GM19035 (cell line): ENCODE measurements around the gene SPINT4.
"Not testable (repeated sequence)": the region's sequence is repeated elsewhere in the genome, so short reads cannot be mapped to it uniquely, and the experiment has no call there.

Source experiments
- ATAC-seq: cut with Tn5 transposase; IDR thresholded peaks from one replicate; pipeline ENCODE4 v1.9.1; 2021; ENCODE audit not compliant: unreplicated experiment

SPINT4 gene

DNA sequence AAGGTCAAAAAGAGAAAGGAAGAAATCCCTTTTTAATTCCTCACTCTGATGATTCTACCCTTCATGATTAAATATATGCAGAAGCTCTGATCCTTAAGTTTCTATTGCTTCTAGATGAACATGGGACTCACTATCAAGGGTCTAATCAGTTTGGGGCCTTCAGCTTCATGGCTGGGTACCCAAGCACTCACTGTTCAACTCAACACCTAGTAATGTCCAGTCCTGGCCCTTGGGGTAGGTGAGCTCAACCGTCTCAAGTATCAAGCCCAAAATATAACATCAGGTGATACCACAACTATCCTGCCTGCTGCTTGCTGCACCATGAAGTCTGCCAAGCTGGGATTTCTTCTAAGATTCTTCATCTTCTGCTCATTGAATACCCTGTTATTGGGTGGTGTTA is at the start of gene SPINT4:
Gene SPINT4 (plus strand): TSS at position 301 of the 400 bp plus-strand sequence. CDS start 21 bp downstream, at position 322.
- ATAC-seq, result no peak

DNA sequence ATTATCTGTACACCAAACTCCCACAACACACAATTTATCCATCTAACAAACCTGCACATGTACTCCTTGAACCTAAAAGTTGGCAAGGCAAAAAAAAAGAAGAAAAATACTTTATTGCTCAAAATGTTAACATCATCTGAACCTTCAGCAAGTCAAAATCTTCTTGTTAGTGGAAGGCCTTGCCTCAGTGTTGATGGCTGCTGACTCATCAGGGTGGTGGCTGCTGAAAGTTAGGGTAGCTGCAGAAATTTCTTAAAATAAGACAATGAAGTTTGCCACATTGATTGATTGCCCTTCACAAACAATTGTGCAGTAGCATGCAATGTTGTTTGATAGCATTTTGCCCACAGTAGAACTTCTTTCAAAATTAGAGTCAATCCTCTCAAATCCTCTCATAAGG is 49.4 kb upstream of the SPINT4 start:
- no peak for ATAC-seq

- ATAC-seq, result no peak
Observed at GRCh38 chr20:45679650-45680049, 42.5 kb upstream of the SPINT4 start.

- no peak for ATAC-seq
Observed at GRCh38 chr20:45685896-45686295, 36.3 kb upstream of the SPINT4 start.

DNA sequence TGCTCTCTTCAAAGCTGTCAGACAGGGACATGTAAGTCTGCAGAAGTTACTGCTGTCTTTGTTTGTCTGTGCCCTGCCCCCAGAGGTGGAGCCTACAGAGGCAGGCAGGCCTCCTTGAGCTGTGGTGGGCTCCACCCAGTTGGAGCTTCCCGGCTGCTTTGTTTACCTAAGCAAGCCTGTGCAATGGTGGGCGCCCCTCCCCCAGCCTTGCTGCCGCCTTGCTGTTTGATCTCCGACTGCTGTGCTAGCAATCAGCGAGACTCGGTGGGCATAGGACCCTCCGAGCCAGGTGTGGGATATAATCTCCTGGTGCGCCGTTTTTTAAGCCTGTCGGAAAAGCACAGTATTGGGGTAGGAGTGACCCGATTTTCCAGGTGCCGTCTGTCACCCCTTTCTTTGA is 28.8 kb upstream of the SPINT4 start:
- ATAC-seq, result not testable (repeated sequence)

GRCh38 chr20:45695496-45695895 is 26.7 kb upstream of the SPINT4 start:
- no peak for ATAC-seq

- no peak for ATAC-seq
Observed at GRCh38 chr20:45701104-45701503, 21.0 kb upstream of the SPINT4 start.

- no peak for ATAC-seq
Observed at GRCh38 chr20:45701873-45702272, 20.3 kb upstream of the SPINT4 start, which contains the start of gene WFDC13. Gene WFDC13, plus strand, starts transcription at chr20:45702038. Its CDS starts 86 bp downstream, at chr20:45702124.

DNA sequence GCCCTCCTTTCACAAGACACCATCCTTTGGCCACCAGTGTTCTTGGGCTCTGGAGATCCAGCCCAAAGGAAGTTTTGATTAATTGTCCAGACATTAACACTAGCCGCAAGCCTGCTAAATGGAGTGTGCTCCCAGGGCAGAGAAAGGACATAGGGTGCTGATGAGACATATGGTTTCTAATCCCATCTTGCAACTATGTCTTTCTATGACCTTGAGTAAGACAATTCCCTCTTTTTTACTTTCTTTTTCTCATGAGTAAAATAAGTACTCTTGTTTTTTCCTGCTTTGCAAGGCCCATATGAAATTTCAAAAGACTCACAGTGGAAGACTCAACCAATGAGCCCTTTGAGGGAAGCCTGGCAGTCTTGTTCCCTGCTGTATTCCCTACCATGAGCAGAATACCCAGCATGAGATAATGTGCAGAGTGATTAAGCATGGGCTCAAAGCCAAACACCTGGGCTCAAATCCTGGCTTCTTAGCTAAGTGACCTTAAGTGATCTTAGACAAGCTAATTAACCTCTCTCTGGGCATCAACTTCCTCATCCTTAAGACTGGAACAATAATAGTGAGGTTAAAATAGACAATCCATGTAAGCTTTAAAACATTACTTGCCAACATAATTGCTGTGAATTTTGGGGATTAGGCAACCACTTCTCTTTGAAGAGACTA is 17.0 kb upstream of the SPINT4 start, which contains the start of gene WFDC10B:
Gene WFDC10B (minus strand): TSS at position 51 of the 669 bp plus-strand sequence. CDS start 19,027 bp downstream, outside the sequence.
- no peak for ATAC-seq

GRCh38 chr20:45716141-45716688 is 5.9 kb upstream of the SPINT4 start:
- not testable (repeated sequence) for ATAC-seq

- ATAC-seq, result no peak
Observed at GRCh38 chr20:45725134-45725533, 3.0 kb downstream of the SPINT4 start.

- no peak for ATAC-seq
Observed at GRCh38 chr20:45727044-45727443, 4.9 kb downstream of the SPINT4 start.

DNA sequence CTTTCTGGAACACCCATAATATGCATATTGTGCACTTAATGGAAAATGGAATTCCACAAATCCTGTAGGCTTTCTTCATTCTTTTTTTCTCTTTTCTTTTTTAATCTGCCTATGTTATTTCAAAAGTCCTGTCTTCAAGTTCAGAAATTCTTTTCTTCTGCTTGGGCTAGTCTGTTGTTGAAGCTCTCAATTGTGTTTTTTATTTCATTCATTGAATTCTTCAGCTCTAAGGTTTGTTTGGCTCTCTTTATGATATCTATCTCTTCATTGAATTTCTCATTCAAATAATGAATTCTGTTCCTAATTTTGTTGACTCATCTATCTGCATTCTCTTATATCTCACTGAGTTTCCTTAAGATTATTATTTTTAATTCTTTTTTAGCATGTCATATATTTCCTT is 10.1 kb downstream of the SPINT4 start:
- no peak for ATAC-seq

GRCh38 chr20:45735552-45735951 is 13.4 kb downstream of the SPINT4 start:
- ATAC-seq, result no peak

- no peak for ATAC-seq
Observed at GRCh38 chr20:45735988-45736387, 13.8 kb downstream of the SPINT4 start.

GRCh38 chr20:45742596-45742995 is 20.4 kb downstream of the SPINT4 start:
- ATAC-seq, result no peak

DNA sequence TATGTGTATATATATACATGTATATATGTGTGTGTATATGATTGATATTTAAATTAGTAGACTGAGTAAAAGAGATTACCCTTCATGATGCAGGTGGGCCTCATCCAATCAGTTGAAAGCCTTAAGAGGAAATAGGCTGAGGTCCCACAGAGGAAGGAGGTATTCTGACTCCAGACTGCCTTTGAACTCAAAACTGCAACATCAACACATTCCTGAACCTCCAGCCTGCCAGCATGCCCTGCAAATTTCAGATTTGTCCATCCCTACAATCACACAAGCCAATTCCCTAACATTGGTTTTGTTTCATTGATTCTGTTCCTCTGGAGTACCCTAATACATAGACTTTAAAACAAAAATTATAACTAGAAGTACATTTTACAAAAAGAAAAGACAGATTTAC is 22.9 kb downstream of the SPINT4 start:
- ATAC-seq, result no peak

DNA sequence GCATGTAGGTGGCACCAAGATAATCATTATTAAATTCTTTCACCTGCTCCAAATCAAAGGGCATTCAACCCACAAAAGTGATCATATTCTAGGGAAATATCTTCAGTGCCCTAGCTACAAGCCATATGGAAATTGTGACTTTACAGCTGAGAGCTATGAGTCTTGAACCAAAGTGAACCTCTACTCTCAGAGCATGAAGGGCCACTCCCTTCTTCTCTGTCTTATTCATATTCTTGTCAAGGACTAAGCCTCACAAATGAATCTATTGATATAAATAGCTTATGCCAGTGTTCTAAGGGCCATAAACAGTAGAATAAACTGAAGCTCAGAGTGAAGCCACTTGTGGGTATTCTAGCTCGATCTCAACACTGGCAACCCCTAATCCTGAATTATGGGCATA is 29.6 kb downstream of the SPINT4 start:
- no peak for ATAC-seq

DNA sequence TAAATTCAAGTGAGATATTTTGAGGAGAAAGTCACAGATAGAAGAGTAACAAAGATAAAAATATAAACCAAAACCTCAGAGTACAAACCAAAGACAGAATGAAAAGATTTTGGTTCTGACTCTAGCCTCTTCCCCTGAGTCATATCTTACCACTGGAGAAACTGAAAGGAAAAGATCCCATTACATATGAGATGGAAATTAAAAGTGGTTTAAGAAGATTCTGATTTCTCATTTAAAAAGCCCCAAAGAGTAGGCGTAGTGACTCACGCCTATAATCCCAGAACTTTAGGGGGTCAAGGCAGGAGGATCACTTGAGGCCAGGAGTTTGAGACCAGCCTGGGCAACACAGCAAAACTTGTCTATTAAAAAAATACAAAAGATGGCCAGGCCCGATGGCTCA is 30.6 kb downstream of the SPINT4 start:
- ATAC-seq, result no peak

DNA sequence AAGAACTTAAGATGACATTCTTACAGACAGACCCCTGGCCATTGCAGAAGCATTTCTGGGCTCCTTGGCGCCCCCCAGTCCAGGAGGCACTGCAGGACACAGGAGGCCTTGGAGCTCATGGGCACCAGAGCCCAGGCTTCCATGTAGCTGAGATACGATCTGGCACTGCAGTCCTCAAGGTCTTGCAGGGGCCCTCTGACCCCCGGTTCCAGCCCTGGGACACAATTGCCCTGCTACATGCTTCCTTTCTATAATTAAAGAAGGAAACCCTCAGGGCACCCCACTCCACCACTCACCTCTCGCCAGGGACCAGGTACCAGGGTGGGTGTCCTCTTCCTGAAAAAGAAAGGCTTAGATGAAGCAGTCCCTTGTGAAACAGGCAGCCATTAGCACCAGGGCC is 35.9 kb downstream of the SPINT4 start:
- ATAC-seq, result no peak

- not testable (repeated sequence) for ATAC-seq
Observed at GRCh38 chr20:45759921-45760320, 37.8 kb downstream of the SPINT4 start.

DNA sequence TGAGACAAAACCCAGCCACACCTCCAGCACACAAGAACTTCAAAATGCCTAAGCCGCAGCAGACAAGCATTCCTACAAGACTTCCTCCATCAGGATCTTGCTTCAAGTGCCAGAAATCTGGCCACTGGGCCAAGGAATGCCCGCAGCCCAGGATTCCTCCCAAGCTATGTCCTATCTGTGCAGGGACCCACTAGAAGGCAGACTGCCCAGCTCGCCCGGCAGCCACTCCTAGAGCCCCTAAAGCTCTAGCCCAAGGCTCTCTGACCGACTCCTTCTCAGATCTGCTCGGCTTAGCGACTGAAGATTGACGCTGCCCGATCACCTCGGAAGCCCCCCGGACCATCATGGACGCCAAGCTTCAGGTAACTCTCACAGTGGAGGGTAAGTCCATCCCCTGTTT is 39.8 kb downstream of the SPINT4 start:
- ATAC-seq, result not testable (repeated sequence)
